Measurements from ENCODE around the gene TAOK2. TPM values are rescaled to one million over a fixed set of nuclear protein-coding genes. Genes with fewer than 3 reads are reported as not detected.
"Not testable (repeated sequence)": the region's sequence is repeated elsewhere in the genome, so short reads cannot be mapped to it uniquely, and the experiment has no call there.

Gene TAOK2
- polyA plus RNA-seq (ENCODE audit: insufficient read length in 4 of 4) = 10 to 100 TPM; 33.2 to 59.3 (median 39.4) TPM

DNA sequence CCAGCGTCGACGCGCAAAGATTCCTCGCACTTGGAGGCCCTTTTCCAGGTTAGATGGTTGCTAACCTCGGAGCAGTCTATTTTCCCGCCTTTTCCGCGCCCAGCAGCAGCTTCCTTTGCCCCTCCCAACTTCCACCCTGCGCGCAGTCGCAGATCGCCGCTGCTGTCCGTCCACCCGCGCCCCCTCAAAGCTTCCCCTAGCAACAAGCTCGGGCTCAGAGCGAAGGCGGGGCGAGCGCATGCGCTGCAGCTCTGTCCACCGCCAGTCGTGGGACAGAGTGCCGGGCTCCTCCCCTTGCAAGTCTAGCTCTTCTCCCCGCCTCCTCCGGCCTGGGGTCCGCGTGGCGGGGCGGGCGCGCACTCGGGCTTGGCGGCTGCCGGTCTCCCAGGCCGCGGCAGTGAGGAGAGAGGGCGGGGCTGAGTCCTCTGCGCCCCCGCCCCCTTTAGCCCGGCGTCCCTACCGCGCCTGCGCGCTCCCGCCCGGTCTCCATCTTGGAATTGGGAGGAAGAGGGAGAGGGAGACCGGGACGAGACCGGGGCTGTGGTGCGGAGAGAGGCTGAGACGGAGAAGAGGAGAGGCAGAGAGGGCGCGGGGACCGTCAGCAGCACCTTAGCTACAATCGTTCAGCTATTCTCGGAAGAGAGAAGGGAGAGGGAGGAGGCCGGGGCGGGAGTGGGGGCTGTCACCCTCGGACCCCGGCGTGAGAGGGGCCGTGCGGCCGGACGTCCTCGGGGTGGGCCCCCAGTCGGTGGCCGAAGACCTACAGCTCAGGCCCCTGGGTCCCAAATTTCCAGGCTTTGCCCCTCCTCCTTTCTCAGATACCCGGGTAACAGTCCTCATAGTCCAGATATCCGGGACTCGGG lies at the start of gene TAOK2:
Gene TAOK2, plus strand, starts transcription at position 485 of the 863 bp plus-strand sequence. CDS start 3,905 bp downstream, outside the sequence.
- DNase-seq (ENCODE audit: low read depth in 4 of 4, low spot score in 3 of 4) = peak; percentile 97 to 98 (median 97)

DNA sequence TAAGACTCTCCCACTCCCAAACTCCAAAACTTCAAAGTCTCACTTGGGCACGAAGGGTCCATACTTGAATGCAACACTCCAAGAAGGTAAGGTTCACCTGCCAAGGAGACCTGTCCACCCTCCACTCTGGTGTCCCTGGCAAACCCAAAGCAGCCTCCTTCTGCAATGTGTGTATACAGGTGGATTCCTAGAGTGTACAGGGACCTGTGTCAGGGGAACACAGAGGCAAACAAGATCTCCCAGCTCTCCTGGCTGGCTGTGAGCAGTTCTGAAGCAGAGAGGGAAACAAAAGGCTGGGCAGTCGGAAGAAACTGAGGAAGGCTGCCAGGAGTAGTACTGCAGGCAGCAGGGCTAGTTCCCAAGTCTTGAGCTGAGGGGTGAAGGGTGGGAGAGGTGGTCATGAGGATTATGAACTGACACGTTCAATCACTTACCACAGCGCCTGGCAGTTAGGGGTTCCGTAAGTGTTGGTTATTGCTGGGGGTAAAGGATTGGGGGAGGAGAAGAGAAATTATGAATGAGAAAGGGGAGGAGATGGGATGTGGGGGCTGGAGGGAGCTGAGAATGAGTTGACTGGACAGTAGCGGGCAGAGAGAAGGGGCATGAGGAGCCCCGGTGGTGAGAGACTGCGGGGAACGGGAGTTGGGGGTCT lies 48.4 kb upstream of the TAOK2 start:
- DNase-seq (ENCODE audit: low read depth in 4 of 4, low spot score in 3 of 4) = no peak

DNA sequence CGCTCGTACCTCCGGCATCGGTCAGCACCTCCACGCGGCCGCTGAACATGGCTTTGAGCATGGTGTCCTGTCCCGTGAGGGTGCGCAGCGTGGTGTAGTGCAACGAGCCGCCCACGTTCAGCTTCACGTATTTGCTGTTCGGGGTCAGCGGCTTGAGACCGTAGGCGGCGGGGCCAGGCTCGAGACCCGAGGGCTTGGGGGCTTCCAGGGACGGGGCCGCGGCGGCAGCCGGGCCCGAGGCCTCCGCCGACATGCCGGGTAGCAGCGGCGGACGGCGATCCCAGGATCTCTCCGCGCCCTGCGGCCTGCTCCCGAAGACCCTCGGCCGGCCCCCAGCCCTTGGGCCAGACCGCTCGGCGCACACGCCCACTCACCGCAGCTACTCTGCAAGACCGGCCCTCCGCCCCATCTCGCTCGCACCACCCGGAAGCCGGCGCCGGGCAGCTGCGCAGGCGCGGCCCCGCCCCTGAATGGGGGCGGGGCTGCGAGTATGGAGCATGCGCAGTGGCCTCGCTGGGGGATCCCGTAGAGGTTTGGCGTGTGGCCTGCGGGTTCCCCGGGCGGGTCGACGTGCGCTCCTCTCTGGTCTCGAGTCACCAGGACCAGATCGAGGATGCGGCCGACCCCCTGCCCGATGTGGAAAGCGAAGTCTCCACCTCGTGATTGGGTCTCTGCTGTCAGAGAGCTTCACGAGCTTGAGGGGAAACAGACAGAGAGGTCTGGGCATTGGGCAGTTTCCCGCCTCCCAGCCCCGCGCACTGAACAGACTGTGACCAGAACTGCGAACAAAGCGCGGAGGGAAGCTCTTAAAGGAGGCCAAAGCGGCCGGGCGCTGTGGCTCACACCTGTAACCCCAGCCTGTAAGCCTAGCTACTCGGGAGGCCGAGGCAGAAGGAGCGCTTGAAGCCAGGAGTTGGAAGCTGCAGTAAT lies 47.6 kb upstream of the TAOK2 start, which contains the start of gene KCTD13:
Gene KCTD13, minus strand, starts transcription at position 446 of the 930 bp plus-strand sequence. Its CDS starts 193 bp downstream, at position 253.
- peak; percentile 74 to 85 (median 81) for DNase-seq (ENCODE audit: low read depth in 4 of 4, low spot score in 3 of 4)

DNA sequence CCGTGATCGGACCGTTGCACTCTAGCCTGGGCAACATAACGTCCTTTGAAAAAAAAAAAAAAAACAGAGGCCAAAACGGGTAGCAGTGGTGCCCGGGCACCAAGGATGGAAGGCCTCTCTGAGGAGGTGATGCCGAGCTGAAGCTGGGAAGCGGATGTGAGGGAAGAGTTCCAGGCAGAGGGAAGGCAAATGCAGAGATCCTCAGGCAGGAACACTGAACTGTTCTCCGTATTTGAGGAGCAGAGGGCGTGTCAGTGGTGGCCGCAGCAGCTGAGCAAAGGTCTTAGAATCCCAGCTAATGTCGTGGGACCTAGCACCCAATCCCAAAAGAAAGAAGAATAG lies 47.0 kb upstream of the TAOK2 start:
- peak in 1 of 4 donors; percentile 18 for DNase-seq (ENCODE audit: low read depth in 4 of 4, low spot score in 3 of 4)

DNA sequence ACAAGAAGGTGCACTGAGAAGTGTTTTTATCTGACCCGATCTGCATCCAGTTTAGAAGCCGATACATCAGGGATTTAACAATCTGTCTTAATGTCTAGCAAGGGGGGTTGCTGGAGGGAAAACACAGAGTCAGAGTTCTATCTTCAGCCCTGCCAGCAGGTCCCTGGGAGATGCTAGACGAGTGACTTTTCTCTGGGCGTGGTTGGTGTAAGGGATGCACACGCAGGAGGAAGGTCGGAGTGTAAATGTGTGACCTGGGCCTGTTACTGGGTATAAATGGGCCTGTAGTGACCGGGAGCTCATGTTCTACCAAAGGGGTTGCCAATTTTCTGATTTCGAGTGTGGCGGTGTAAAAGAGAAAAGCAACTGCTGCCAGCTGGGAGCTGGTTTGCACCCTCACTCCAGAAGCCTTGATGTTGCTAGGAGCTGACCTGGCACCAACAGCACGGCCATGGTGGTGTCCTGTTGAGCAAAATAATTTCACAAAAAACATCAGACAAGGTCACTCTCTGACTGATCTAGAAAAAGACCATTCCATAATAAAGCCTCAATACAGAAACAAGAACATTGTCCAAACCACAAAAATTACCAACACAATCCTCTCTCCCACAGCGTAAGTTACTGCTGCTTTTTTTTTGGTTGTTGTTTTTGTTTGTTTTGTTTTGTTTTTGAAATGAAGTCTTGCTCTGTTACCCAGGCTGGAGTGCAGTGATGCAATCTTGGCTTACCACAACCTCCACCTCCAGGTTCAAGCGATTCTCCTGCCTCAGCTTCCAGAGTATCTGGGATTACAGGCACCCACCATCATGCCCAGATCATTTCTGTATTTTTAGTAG lies 46.4 kb upstream of the TAOK2 start:
- no peak for DNase-seq (ENCODE audit: low read depth in 4 of 4, low spot score in 3 of 4)

DNA sequence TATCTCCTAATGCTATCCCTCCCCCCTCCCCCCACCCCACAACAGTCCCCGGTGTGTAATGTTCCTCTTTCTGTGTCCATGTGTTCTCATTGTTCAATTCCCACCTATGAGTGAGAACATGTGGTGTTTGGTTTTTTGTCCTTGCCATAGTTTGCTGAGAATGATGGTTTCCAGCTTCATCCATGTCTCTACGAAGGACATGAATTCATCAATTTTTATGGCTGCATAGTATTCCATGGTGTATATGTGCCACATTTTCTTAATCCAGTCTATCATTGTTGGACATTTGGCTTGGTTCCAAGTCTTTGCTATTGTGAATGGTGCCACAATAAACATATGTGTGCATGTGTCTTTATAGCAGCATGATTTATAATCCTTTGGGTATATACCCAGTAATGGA lies 41.9 kb upstream of the TAOK2 start:
- DNase-seq (ENCODE audit: low read depth in 4 of 4, low spot score in 3 of 4) = not testable (repeated sequence)

DNA sequence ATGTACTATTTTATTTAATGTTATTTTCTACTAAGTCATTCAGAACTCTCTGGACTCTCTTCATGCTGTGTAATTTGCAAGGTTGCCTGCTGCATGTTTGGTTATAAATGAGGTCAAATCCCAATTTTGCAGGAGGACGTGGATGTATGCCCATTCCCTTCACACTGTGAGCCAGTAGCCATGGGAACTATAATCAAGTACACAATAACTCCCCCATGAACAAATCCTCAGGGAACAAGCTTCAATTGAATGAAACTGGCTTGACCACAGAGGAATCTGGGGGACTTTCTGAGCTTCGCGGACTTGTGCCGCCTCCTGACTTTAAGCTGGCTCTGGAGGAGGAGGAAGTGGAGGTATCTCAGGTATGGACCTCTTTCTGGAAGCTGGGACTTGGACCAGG lies 33.0 kb upstream of the TAOK2 start:
- no peak for DNase-seq (ENCODE audit: low read depth in 4 of 4, low spot score in 3 of 4)

DNA sequence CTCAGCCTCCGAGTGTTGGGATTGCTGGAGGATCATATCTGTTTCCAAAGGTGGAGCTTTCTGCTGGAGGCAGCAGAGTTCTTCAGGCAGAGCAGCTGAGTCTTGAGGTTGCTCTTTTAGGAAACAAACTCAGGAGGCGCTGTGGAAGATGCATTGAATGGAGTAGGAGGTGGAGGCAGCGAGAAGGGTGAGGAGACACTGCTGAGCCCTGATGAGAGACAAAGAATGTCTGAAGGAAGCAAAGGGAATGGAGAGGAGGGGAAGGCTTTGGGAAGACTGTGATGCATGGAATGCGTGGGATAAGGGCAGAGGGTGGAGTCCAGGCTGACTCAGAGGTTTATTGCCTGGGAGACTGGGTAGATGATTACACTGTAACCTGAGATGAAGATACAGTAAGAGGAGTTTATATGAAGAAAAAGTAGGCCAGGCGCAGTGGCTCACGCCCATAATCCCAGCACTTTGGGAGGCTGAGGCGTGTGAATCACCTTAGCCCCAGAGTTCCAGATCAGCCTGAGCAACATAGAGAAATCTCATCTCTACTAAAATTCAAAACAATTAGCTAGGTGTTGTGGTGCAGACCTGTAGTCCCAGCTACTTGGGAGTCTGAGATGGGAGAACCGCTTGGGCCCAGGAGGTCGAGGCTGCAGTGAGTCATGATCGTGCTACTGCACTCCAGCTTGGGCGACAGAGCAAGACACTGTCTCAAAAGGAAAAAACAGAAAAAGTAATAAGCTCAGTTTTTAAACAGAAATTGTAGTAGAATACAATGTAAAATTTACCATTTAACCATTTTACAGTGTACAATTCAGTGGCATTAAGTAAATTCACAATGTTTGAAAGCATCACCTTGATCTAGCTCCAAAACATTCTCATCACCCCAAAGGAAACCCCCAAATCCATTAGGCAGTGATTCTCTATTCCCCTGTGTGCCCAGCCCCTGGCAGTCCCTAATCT lies 29.5 kb upstream of the TAOK2 start:
- peak in 3 of 4 donors; percentile 73 to 77 (median 77) for DNase-seq (ENCODE audit: low read depth in 4 of 4, low spot score in 3 of 4)

DNA sequence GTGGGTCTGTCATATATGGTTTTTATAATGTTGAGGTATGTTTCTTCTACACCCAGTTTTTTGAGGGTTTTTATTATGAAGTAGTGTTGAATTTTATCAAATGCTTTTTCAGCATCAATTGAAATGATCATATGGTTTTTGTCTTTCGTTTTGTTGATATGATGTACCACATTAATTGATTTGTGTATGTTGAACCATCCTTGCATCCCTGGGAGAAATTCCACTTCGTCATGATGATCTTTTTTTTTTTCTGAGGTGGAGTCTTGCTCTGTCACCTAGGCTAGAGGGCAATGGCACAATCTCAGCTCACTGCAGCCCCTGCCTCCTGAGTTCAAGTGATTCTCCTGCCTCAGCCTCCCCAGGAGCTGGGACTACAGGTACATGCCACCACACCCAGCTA lies 25.8 kb upstream of the TAOK2 start:
- no peak for DNase-seq (ENCODE audit: low read depth in 4 of 4, low spot score in 3 of 4)

DNA sequence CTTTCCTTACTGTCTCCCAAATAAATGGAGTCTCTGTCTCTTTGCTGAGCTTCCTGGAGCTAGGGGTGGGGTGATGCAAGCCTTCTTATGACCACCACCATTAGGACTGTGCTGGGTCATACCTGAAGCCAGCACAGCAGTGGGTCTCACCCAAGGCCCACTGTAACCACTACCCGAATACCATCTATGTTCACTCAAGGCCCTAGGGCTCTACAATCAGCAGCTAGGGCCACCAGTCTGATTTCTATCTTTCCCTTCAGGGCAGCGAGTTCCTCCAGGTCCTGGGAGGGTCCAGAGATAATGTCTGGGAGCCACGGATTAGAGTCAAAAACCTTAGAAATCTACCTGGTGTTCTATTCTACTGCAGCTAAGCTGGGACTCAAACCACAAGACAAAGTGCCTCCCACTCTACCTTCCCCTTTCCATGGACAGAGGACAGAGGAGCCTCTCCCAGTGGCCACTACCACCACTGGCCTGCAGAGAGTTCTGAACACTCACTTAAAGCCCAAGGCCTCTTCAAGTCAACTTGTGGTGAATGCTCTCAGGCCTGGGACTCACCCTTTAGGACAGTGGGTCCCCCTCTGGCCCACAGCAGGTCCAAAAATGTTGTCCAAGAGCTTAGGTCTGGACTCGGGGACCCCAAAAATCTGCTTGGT lies 22.7 kb upstream of the TAOK2 start:
- DNase-seq (ENCODE audit: low read depth in 4 of 4, low spot score in 3 of 4) = no peak

DNA sequence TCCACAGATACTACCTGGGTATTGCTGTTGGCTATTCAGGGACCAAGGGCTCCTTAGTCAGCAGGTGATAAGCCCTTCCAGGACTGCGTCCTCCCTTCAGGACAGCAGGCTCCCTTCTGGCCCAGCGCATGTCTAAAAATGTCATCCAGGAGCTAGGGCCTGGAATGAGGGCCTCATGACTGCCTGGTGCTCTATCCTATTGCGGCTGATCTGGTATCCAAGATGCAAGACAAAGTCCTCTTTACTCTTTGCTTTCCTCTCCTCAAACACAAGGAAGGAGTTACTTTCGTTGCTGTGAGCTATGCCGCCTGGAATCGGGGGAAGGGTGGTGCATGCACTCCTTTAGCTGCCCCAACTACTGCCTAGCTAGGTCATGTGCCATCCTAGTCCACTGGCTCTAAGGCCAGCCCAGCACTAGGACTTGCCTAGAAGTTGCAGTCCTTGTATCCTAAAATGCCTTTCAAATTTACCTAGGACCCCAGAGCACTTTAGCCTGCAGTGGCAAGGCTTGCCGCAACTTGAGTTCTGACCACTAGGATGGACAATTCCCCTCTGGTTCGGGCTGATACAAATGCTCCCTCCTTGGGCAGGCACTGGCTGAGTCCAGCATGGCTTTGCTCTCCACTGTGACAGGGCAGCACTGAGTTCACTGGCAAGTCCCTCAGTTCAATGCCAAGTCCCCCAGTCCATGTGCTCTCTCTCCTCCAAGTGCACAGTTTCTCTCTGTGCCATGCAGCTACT lies 21.9 kb upstream of the TAOK2 start:
- no peak for DNase-seq (ENCODE audit: low read depth in 4 of 4, low spot score in 3 of 4)

DNA sequence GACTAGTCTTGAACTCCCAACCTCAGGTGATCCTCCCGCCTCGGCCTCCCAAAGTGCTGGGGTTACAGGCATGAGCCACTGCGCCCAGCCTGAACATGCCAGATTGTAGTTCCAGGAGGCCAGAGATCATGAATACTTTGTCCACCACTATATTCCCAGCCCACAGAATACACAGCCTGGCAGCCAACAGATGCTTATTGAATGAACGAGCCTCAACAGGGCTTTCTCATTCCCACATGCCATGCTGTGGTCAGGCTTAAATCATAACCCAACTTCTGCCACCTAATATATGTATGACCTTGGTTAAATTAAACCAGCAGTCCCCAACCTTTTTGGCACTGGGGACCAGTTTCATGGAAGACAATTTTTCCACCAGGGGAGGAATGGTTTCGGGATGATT lies 14.9 kb upstream of the TAOK2 start:
- DNase-seq (ENCODE audit: low read depth in 4 of 4, low spot score in 3 of 4) = no peak

DNA sequence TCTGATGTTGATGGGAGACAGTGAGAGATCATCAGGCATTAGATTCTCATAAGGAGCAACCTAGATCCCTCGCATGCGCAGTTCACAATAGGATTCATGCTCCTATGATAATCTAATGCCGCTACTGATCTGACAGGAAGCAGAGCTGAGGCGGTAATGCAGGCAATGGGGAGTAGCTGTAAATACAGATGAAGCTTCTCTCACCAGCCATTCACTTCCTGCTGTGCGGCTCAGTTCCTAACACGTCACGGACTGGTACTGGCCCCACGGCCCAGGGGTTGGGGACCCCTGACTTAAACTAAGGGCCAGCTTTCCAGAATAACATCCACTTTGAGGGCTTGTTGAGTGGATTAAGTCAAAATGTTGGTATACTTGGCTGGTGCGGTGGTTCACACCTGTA lies 14.4 kb upstream of the TAOK2 start:
- no peak for DNase-seq (ENCODE audit: low read depth in 4 of 4, low spot score in 3 of 4)

DNA sequence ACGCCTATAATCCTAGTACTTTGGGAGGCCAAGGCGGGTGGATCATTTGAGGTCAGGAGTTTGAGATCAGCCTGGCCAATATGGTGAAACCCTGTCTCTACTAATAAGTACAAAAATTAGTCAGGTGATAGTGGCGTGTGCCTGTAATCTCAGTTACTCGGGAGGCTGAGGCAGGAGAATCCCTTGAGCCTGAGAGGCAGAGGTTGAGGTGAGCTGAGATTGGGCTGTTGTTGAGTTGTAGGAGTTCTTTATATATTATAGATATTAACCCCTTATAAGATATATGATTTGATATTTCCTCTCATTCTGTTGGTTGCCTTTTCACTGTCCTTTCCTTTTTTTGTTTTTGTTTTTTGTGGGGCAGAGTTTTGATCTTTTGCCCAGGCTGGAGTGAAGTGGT lies 13.8 kb upstream of the TAOK2 start:
- not testable (repeated sequence) for DNase-seq (ENCODE audit: low read depth in 4 of 4, low spot score in 3 of 4)

DNA sequence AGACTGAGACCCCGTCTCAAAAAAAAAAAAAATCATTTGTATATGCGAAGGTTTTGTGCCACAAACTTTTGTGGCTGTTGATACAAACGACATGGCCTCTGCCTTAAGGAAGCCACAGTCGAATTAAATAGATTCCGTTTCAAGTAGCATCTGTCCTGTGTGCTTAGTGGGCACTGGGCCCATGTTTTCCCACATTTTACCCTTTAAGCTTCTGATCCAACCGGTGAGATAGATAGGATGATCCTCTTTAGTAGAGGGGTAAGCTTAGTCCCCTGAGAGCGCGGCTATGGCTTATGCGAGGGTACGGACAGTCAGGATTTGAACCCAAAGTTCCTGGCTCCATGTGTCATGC lies 12.6 kb upstream of the TAOK2 start:
- no peak for DNase-seq (ENCODE audit: low read depth in 4 of 4, low spot score in 3 of 4)

DNA sequence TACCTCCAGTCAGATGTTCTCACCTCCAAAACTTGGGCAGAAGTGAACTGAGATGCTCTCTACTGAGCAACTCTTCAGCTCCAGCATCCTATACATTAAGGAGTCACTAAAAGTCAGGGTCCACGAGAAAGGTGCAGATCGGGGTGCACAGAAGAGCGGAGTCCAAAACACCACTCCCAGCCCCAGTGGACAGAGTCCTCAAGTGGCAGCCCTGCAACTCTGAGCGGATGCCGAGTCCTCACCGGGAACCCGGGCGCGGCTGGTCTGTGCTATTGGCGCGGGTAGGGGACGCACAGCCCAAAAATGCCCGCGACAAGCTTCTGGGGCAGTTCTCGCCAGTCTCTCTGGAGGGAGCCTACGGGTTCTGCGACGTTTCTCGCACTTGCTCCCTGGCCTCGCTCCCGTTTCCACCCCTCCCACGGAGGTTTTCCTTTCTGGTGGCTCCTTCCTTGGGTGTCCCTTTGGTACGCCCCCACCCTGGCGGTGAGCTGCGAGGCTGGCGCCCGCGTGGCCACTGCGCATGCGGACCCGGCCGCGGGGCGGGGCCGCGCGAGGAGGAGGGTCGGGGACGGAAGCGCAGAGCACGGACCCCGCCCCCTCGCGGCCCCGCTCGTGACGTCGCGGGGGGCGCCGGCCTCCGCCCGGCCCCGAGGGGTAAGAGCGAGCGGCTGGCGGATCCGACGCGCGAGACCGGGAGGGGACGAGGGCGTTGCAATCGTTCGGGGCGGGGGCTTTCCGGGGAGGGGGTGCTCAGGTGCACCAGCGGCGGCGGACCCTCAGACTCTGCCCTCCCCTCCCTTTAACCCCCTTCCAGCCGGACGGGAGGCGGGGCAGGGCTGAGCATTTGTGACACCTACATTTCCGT lies 12.0 kb upstream of the TAOK2 start, which contains the start of gene TMEM219:
Gene TMEM219, plus strand, starts transcription at position 601 of the 865 bp plus-strand sequence. CDS start 1,065 bp downstream, outside the sequence.
- peak; percentile 80 to 89 (median 81) for DNase-seq (ENCODE audit: low read depth in 4 of 4, low spot score in 3 of 4)
